WI38 (cell line): ENCODE measurements around the gene RAB3D.
"Not testable (repeated sequence)": the region's sequence is repeated elsewhere in the genome, so short reads cannot be mapped to it uniquely, and the experiment has no call there.

ENCODE experiments used
- H3K4me3 ChIP-seq: 2 replicates; pipeline ENCODE4 v1.5.1; 2011; ENCODE audit warnings: low read depth, mild to moderate bottlenecking, control low read depth, low read length
- TF ChIP-seq, protein P1 (sequence below): IDR thresholded peaks from 2 replicates; pipeline ENCODE4 v1.5.1; 2012; ENCODE audit warnings: low read depth, mild to moderate bottlenecking, control low read depth, low read length

RAB3D gene

DNA sequence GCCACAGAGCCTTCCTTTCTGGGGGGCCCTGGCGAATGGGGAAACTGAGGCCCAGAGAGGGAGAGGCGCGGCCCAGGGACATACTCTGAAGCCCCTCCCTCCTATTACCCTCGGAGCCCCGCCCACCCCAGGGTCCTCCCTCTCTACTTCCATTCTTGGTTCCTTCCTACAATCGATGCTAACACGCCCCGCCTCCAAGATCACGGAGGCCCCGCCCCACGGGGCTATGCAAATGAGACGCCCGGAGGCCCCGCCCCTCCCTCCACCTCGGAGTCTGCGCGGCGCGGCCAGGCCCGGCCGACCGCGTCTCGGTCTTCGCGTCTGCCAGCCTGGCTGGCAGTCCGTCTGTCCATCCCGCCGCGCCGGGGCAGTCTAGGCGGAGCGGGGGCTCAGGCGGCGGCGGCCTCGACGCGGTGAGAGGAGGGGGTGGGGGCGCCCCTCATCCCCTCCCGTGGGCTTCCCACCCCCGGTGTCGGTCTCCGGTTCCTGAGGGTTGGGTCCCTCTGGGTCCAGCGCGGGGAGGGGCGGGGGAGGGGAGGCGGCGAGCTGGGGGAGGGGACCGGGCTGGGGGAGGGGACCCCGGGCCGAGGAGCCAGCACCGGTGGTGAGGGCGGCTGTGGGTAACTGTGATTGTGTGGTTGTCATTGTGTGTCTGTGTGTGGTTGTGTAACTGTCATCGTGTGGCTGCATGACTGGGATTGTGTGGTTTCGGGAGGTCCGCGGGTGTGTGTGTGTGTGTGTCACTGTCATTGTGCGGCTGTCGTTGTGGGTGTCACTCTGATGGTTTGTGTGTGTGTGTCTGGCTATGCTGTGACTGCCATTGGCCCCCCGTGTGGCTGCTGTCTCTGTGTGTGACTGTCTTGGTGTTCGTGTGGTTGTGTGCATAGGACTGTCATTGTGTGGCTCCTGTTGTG, 16.0 kb upstream of the RAB3D start, which contains the start of gene PLPPR2:
Gene PLPPR2 (plus strand): TSS at position 273 of the 914 bp plus-strand sequence. CDS start 2,242 bp downstream, outside the sequence.
- TF ChIP-seq, protein P1, sequence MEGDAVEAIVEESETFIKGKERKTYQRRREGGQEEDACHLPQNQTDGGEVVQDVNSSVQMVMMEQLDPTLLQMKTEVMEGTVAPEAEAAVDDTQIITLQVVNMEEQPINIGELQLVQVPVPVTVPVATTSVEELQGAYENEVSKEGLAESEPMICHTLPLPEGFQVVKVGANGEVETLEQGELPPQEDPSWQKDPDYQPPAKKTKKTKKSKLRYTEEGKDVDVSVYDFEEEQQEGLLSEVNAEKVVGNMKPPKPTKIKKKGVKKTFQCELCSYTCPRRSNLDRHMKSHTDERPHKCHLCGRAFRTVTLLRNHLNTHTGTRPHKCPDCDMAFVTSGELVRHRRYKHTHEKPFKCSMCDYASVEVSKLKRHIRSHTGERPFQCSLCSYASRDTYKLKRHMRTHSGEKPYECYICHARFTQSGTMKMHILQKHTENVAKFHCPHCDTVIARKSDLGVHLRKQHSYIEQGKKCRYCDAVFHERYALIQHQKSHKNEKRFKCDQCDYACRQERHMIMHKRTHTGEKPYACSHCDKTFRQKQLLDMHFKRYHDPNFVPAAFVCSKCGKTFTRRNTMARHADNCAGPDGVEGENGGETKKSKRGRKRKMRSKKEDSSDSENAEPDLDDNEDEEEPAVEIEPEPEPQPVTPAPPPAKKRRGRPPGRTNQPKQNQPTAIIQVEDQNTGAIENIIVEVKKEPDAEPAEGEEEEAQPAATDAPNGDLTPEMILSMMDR = no peak
- peak within 1 kb of the TSS; percentile 61 for H3K4me3 ChIP-seq

- not testable (repeated sequence) for H3K4me3 ChIP-seq
These were observed 14.6 kb upstream of the RAB3D start for GRCh38 chr19:11354102-11354501.

DNA sequence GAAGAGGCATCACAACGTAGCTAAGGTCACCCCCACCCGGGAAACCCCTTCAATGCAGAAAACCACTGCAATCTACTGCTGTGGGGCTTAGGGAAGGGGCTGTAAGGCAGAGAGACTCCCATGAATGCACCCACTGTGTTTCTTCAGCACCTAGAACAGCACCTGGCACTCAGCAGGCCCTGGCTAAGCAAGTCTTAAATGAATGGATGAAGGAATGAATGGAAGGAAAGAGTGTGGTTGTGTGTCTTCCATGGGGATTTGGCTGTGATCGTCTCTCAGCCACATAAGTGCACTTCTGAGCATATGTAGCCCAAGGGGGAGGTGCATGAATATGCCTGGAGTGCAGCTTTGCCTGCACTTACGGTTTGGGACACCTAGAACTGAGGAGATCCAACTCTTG, 9.7 kb upstream of the RAB3D start:
- H3K4me3 ChIP-seq = no peak overlapping the region
- TF ChIP-seq, protein P1 = no peak

GRCh38 chr19:11347546-11348039, 8.1 kb upstream of the RAB3D start:
- TF ChIP-seq, protein P1 = no peak
- H3K4me3 ChIP-seq = no peak overlapping the region

DNA sequence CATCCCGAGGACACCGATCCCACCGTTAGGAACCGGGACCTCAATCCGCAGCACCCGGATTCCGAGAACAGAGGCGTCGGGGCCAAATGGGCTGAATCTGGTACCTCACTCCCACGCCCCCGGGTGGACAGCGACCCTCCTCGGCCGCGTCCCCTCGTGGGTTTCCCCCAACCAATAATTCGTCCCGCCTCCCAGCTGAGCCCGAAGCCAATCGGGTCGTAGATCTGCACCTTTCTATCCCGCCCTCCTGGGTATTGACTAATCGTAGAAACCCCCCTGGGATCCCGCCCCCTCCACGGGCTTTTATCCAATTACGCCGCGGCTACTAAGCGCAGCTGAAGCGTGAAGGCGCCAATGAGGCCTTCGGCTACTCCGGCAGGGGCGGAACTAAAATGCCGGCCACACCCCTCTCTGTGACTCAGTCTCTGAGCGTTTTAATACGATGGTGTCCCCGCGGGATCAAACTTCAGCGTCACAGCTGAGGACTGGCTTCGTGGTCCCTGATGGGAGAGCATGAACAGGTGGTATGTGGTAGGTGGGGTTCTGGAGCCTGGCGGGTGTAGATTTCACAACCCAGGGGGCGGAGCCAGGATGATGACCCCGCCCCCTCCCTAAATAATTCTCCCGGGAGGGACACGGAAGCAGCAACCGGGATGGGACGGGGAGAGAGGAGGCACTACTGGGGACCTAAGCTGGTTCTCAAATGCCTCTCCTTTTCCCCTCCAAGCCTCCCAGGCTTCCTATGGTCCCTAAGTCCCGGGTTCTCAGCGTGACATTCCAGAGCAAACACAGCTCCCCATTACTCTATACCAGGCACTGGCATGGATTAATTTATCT, 6.9 kb upstream of the RAB3D start, which contains the start of the genes CCDC159 and TMEM205:
Gene CCDC159 (plus strand): TSS at position 416 of the 837 bp plus-strand sequence. CDS start 88 bp downstream, at position 504.
Gene TMEM205 (minus strand): TSS at position 165 of the 837 bp plus-strand sequence. CDS start 649 bp downstream, outside the sequence.
- H3K4me3 ChIP-seq = peak within 1 kb of the TSS; percentile 83
- TF ChIP-seq, protein P1 = no peak

DNA sequence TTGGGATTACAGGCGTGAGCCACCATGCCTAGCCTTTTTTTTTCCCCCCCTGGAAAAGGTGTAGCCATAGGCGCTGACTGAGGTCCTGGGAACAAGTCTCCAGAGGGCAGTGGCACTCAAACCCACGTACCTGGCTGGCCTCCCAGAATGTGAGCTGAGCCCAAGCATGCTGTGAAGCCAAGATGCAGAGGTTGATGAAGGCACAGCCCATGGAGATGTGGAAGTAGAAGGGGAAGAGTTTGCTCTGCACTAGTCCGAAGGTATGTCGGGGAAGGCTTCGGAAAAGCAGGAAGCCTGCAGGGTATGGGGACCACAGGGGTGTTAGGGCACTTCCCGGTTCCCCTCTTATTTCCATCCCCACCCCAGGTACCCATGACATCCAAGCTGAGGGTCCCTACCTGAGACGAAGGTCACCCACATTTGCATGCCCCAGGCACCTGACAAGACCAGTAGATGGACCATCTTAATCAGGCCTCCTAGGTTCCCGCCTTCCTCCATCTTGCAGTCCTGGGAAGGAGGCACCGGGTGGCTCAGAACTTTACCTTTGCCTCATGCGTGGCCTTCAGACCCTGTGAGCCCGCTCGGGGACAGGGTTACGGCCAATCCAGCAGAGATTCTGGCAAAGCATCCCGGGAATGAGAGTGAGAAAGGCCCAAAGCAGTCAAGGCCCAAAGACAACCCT, 5.8 kb upstream of the RAB3D start:
- H3K4me3 ChIP-seq = peak overlapping the region; percentile 83
- TF ChIP-seq, protein P1 = no peak

- no peak overlapping the region for H3K4me3 ChIP-seq
- TF ChIP-seq, protein P1 = no peak
These were observed 3.0 kb upstream of the RAB3D start for GRCh38 chr19:11342429-11342828.

GRCh38 chr19:11340099-11340467, 626 bp upstream of the RAB3D start:
- H3K4me3 ChIP-seq = peak overlapping the region; percentile 72; the same call in 1 of the 2 replicates
